PC-3 (cell line): Measurements from ENCODE around the gene MCF2L2.

Source experiments
- CTCF ChIP-seq: fragments of 300-600 bp; sonication (generic); conservative IDR thresholded peaks from 2 replicates; pipeline ENCODE4 v1.5.1; 2017; ENCODE audit warnings: antibody characterized with exemption, low read depth, mild to moderate bottlenecking, low read length
- EZH2 ChIP-seq: fragments of 300-600 bp; sonication (generic); IDR thresholded peaks from one replicate; pipeline ENCODE4 v1.6.1; 2017; ENCODE audit warnings: antibody characterized with exemption, mild to moderate bottlenecking, low read length; ENCODE audit not compliant: unreplicated experiment
- EZH2phosphoT487 ChIP-seq: fragments of 300-600 bp; sonication (generic); IDR thresholded peaks from 2 replicates; pipeline ENCODE4 v1.6.1; 2018; ENCODE audit warnings: mild to moderate bottlenecking, antibody characterized with exemption, low read length, borderline replicate concordance

GRCh38 chr3:183375787-183376186 is 52.6 kb downstream of the MCF2L2 start:
- TF ChIP-seq EZH2phosphoT487 (no peak), CTCF (no peak), EZH2 (no peak)
